NB4 (cell line): ENCODE results near the gene GLYATL1.

ENCODE experiments used
- MYC ChIP-seq: IDR thresholded peaks from 2 replicates; pipeline ENCODE4 v1.6.1; 2011; ENCODE audit warnings: low read depth, low read length
- POLR2A ChIP-seq: IDR thresholded peaks from 2 replicates; pipeline ENCODE4 v1.6.1; 2011; ENCODE audit warnings: mild to moderate bottlenecking; ENCODE audit not compliant: insufficient read length; ENCODE audit errors: extremely low read depth
- TF ChIP-seq, protein P1 (sequence below): IDR thresholded peaks from one replicate; pipeline ENCODE4 v1.5.1; 2012; ENCODE audit warnings: low read depth, low read length

DNA sequence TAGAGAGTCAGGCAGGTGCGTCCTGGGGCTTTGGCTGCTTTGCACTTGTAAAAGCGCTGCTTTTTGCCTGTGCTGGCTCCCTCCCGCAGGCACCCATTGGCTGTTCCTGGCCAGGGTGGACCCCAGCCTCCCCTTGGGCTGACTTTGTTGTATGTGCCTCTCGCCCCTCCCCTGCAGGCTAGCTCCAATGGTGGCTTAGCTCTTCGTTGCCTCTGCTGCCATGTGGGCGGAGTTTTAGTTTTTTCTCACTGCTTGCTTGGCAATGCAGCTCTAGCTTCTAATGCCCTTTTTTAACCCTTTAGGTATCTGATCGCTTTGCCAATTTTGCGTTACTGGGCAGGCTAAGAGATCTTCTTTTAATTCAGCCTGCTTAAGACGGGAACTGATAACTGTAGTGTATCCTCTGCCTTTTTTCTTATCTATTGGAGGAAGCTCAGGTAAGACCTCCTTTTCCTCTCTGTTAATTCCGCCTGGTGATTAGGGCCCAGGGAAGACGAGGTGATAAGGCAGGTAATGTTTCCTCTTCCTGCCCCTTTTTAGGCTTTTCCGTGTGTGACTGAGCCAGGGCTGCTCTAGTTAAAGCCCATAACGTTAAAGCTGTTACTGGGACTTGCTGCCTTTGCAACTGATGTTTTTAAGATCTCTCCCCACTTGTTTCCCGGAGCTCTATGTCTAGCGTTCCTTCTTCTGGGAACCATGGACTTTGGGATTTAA lies 11.7 kb upstream of the GLYATL1 start:
- no peak for TF ChIP-seq MYC
- TF ChIP-seq, protein P1, sequence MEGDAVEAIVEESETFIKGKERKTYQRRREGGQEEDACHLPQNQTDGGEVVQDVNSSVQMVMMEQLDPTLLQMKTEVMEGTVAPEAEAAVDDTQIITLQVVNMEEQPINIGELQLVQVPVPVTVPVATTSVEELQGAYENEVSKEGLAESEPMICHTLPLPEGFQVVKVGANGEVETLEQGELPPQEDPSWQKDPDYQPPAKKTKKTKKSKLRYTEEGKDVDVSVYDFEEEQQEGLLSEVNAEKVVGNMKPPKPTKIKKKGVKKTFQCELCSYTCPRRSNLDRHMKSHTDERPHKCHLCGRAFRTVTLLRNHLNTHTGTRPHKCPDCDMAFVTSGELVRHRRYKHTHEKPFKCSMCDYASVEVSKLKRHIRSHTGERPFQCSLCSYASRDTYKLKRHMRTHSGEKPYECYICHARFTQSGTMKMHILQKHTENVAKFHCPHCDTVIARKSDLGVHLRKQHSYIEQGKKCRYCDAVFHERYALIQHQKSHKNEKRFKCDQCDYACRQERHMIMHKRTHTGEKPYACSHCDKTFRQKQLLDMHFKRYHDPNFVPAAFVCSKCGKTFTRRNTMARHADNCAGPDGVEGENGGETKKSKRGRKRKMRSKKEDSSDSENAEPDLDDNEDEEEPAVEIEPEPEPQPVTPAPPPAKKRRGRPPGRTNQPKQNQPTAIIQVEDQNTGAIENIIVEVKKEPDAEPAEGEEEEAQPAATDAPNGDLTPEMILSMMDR, result no peak
- TF ChIP-seq POLR2A, result no peak
